KMS-11 (cell line): ENCODE results near the gene PET117.

Source experiments
- H2AFZ ChIP-seq: fragments of 200-600 bp; sonication (generic); 2 replicates; pipeline ENCODE4 v1.6.1; 2016; ENCODE audit warnings: antibody characterized with exemption, mixed run types, low read depth
- H3K27ac ChIP-seq: fragments of 200-600 bp; sonication (generic); 2 replicates; pipeline ENCODE4 v1.6.1; 2016; ENCODE audit warnings: mild to moderate bottlenecking, mixed run types
- H3K27me3 ChIP-seq: fragments of 200-600 bp; sonication (generic); 2 replicates; pipeline ENCODE4 v1.6.1; 2017; ENCODE audit warnings: mild to moderate bottlenecking, low read depth, mixed run types, moderate library complexity; ENCODE audit not compliant: insufficient read depth
- H3K36me3 ChIP-seq: fragments of 200-600 bp; sonication (generic); 2 replicates; pipeline ENCODE4 v1.6.1; 2017; ENCODE audit warnings: mild to moderate bottlenecking, mixed run types; ENCODE audit not compliant: insufficient read depth
- H3K4me1 ChIP-seq: fragments of 200-600 bp; sonication (generic); 2 replicates; pipeline ENCODE4 v1.6.1; 2016; ENCODE audit warnings: mild to moderate bottlenecking, low read depth, mixed run types; ENCODE audit not compliant: poor library complexity, severe bottlenecking
- H3K4me2 ChIP-seq: fragments of 200-600 bp; sonication (generic); 2 replicates; pipeline ENCODE4 v1.7.0; 2016; ENCODE audit warnings: mild to moderate bottlenecking, mixed run types
- H3K4me3 ChIP-seq: fragments of 200-600 bp; sonication (generic); IDR thresholded peaks from 2 replicates; pipeline ENCODE4 v1.6.1; 2017; ENCODE audit warnings: low read depth, low read length, mixed read lengths; ENCODE audit not compliant: insufficient read depth
- H3K79me2 ChIP-seq: fragments of 200-600 bp; sonication (generic); 2 replicates; pipeline ENCODE4 v1.6.1; 2016; ENCODE audit warnings: low read depth, mixed run types; ENCODE audit not compliant: insufficient read depth
- H3K9ac ChIP-seq: fragments of 200-600 bp; sonication (generic); 2 replicates; pipeline ENCODE4 v1.6.1; 2016; ENCODE audit warnings: mild to moderate bottlenecking, mixed run types
- H4K20me1 ChIP-seq: fragments of 200-600 bp; sonication (generic); 2 replicates; pipeline ENCODE4 v1.6.1; 2016; ENCODE audit warnings: mild to moderate bottlenecking, mixed run types; ENCODE audit not compliant: insufficient read depth
- CTCF ChIP-seq: fragments of 200-600 bp; sonication (generic); conservative IDR thresholded peaks from 2 replicates; pipeline ENCODE4 v1.6.1; 2017; ENCODE audit warnings: low read depth, mild to moderate bottlenecking, antibody characterized with exemption, low read length, moderate library complexity, mixed read lengths

Gene PET117

GRCh38 chr20:18133962-18134361 lies 3.7 kb upstream of the PET117 start:
- peaks cover 8% of the 10 kb centered on the region for H3K79me2 ChIP-seq
- no peaks in the 10 kb centered on the region for H3K27me3 ChIP-seq
- H3K4me2 ChIP-seq, result no peak overlapping the region
- no peak overlapping the region for H2AFZ ChIP-seq
- H3K4me3 ChIP-seq, result no peak overlapping the region
- H3K4me1 ChIP-seq, result peaks cover 3% of the 10 kb centered on the region
- H4K20me1 ChIP-seq, result no peaks in the 10 kb centered on the region
- H3K36me3 ChIP-seq, result no peaks in the 10 kb centered on the region
- no peak overlapping the region for H3K27ac ChIP-seq
- TF ChIP-seq CTCF, result no peak
- H3K9ac ChIP-seq, result no peak overlapping the region

GRCh38 chr20:18138266-18138582 lies 561 bp downstream of the PET117 start:
- Histone ChIP-seq H3K27ac (peak overlapping the region; percentile 80), H2AFZ (peak overlapping the region; percentile 99; the same call in 1 of the 2 replicates), H4K20me1 (no peaks in the 10 kb centered on the region), H3K4me2 (peak overlapping the region; percentile 80), H3K27me3 (no peaks in the 10 kb centered on the region), H3K4me3 (no peak overlapping the region), H3K36me3 (no peaks in the 10 kb centered on the region), H3K79me2 (peaks cover 16% of the 10 kb centered on the region), H3K4me1 (peaks cover 7% of the 10 kb centered on the region), H3K9ac (peak overlapping the region; percentile 88)
- TF ChIP-seq CTCF, result no peak

GRCh38 chr20:18138639-18139583 lies 1.2 kb downstream of the PET117 start:
- H3K4me2 ChIP-seq, result peak overlapping the region; percentile 80
- H3K27ac ChIP-seq, result peak overlapping the region; percentile 80; the same call in 1 of the 2 replicates
- H3K36me3 ChIP-seq, result no peaks in the 10 kb centered on the region
- H3K27me3 ChIP-seq, result no peaks in the 10 kb centered on the region
- peaks cover 7% of the 10 kb centered on the region for H3K4me1 ChIP-seq
- H4K20me1 ChIP-seq, result no peaks in the 10 kb centered on the region
- H3K9ac ChIP-seq, result peak overlapping the region; percentile 88; the same call in 1 of the 2 replicates
- no peak for TF ChIP-seq CTCF
- H3K4me3 ChIP-seq, result no peak overlapping the region
- H3K79me2 ChIP-seq, result peaks cover 16% of the 10 kb centered on the region
- peak overlapping the region; percentile 99; the same call in 1 of the 2 replicates for H2AFZ ChIP-seq

- no peak overlapping the region for H3K9ac ChIP-seq
- H3K36me3 ChIP-seq, result no peaks in the 10 kb centered on the region
- H4K20me1 ChIP-seq, result no peaks in the 10 kb centered on the region
- no peak overlapping the region for H3K4me2 ChIP-seq
- no peaks in the 10 kb centered on the region for H3K27me3 ChIP-seq
- H3K4me1 ChIP-seq, result peaks cover 7% of the 10 kb centered on the region
- H3K27ac ChIP-seq, result no peak overlapping the region
- no peak overlapping the region for H3K4me3 ChIP-seq
- no peak for TF ChIP-seq CTCF
- H2AFZ ChIP-seq, result no peak overlapping the region
- H3K79me2 ChIP-seq, result peaks cover 16% of the 10 kb centered on the region
Observed at GRCh38 chr20:18139832-18140231, 2.2 kb downstream of the PET117 start.
